Measurements from ENCODE around the gene CDH4.

GRCh38 chr20:61861054-61861841 lies 609.2 kb downstream of the CDH4 start:
- TF ChIP-seq CTCF (IDR thresholded peaks at IDR 0.05; ENCODE audit: insufficient read depth, low read length) (no peak), POLR2AphosphoS5 (IDR thresholded peaks at IDR 0.05; ENCODE audit: low read depth) (no peak), SPI1 (IDR thresholded peaks at IDR 0.05; ENCODE audit: borderline replicate concordance, low read depth) (no peak), GABPA (IDR thresholded peaks at IDR 0.05; ENCODE audit: low read depth) (no peak)
- TF ChIP-seq, protein P1, sequence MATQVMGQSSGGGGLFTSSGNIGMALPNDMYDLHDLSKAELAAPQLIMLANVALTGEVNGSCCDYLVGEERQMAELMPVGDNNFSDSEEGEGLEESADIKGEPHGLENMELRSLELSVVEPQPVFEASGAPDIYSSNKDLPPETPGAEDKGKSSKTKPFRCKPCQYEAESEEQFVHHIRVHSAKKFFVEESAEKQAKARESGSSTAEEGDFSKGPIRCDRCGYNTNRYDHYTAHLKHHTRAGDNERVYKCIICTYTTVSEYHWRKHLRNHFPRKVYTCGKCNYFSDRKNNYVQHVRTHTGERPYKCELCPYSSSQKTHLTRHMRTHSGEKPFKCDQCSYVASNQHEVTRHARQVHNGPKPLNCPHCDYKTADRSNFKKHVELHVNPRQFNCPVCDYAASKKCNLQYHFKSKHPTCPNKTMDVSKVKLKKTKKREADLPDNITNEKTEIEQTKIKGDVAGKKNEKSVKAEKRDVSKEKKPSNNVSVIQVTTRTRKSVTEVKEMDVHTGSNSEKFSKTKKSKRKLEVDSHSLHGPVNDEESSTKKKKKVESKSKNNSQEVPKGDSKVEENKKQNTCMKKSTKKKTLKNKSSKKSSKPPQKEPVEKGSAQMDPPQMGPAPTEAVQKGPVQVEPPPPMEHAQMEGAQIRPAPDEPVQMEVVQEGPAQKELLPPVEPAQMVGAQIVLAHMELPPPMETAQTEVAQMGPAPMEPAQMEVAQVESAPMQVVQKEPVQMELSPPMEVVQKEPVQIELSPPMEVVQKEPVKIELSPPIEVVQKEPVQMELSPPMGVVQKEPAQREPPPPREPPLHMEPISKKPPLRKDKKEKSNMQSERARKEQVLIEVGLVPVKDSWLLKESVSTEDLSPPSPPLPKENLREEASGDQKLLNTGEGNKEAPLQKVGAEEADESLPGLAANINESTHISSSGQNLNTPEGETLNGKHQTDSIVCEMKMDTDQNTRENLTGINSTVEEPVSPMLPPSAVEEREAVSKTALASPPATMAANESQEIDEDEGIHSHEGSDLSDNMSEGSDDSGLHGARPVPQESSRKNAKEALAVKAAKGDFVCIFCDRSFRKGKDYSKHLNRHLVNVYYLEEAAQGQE (IDR thresholded peaks at IDR 0.05; ENCODE audit: insufficient replicate concordance, low read depth): no peak
